IMR-90 (cell line): Measurements from ENCODE around the gene DCTN1. TPM values are rescaled to one million over a fixed set of nuclear protein-coding genes. Genes with fewer than 3 reads are reported as not detected.

ENCODE experiments used
- ATAC-seq: fragments of 200-7000 bp; cut with Tn5 transposase; 2 replicates; pipeline ENCODE4 v1.9.1; 2020; ENCODE audit warnings: low read depth, mild to moderate bottlenecking, moderate library complexity
- BruUV-seq: library from RNA; stranded (reverse); fragments of 400-500 nt; replicated peaks from 2 replicates; lab custom pipeline; 2021; lab: Mats Ljungman, UMichigan
- CTCF ChIA-PET: fragments of 300-600 bp; formaldehyde crosslinking; extraction: SDS; loops from one replicate; lab custom pipeline; 2021; ENCODE audit warnings: antibody characterized with exemption; lab: Yijun Ruan, JAX
- POLR2A ChIA-PET: fragments of 300-600 bp; sonication (Branson Sonifier 250); formaldehyde crosslinking; loops from one replicate; lab custom pipeline; 2022; ENCODE audit warnings: antibody characterized with exemption; ENCODE audit not compliant: unreplicated experiment; lab: Charles Lee
- DNase-seq: peaks from one replicate; pipeline ENCODE4 v3.0.0; 2013
- H2AFZ ChIP-seq: replicated peaks from 2 replicates; pipeline ENCODE3; 2013; ENCODE audit warnings: low read length, mild to moderate bottlenecking; ENCODE audit not compliant: poor library complexity
- H2AK5ac ChIP-seq: 2 replicates; pipeline ENCODE4 v1.6.1; 2013; ENCODE audit warnings: low read depth, low read length, inconsistent platforms
- H2AK9ac ChIP-seq: replicated peaks from 2 replicates; pipeline ENCODE3; 2013; ENCODE audit warnings: mild to moderate bottlenecking, low read depth, low read length, moderate library complexity; ENCODE audit not compliant: poor library complexity
- H2BK120ac ChIP-seq: 2 replicates; pipeline ENCODE4 v1.6.1; 2013; ENCODE audit warnings: low read depth, low read length, inconsistent platforms
- H2BK15ac ChIP-seq: 3 replicates; pipeline ENCODE4 v1.6.1; 2013; ENCODE audit warnings: low read depth, low read length, inconsistent platforms
- H2BK20ac ChIP-seq: 2 replicates; pipeline ENCODE4 v1.6.1; 2013; ENCODE audit warnings: low read depth, mild to moderate bottlenecking, inconsistent platforms, low read length, moderate library complexity
- H2BK5ac ChIP-seq: 2 replicates; pipeline ENCODE4 v1.6.1; 2013; ENCODE audit warnings: mild to moderate bottlenecking, low read depth, low read length, inconsistent platforms; ENCODE audit not compliant: poor library complexity, severe bottlenecking
- H3K14ac ChIP-seq: replicated peaks from 2 replicates; pipeline ENCODE4 v1.6.1; 2013; ENCODE audit warnings: low read depth, low read length, inconsistent platforms
- H3K18ac ChIP-seq: 2 replicates; pipeline ENCODE4 v1.6.1; 2013; ENCODE audit warnings: low read depth, low read length, control low read depth
- H3K23ac ChIP-seq: 2 replicates; pipeline ENCODE4 v1.6.1; 2013; ENCODE audit warnings: low read depth, low read length, inconsistent platforms
- H3K27ac ChIP-seq: 2 replicates; pipeline ENCODE4 v1.5.1; 2013; ENCODE audit warnings: mild to moderate bottlenecking, control low read depth, low read length; ENCODE audit not compliant: insufficient read depth
- H3K27me3 ChIP-seq: 2 replicates; pipeline ENCODE4 v1.6.1; 2013; ENCODE audit warnings: low read length; ENCODE audit not compliant: control insufficient read depth, insufficient read depth
- H3K36me3 ChIP-seq: 2 replicates; pipeline ENCODE4 v1.6.1; 2013; ENCODE audit warnings: low read length, mixed read lengths; ENCODE audit not compliant: control insufficient read depth, insufficient read depth
- H3K4ac ChIP-seq: 2 replicates; pipeline ENCODE4 v1.6.1; 2013; ENCODE audit warnings: low read depth, low read length, inconsistent platforms
- H3K4me1 ChIP-seq: 2 replicates; pipeline ENCODE4 v1.6.1; 2013; ENCODE audit warnings: low read length, mixed read lengths; ENCODE audit not compliant: control insufficient read depth, insufficient read depth
- H3K4me2 ChIP-seq: 2 replicates; pipeline ENCODE4 v1.6.1; 2013; ENCODE audit warnings: low read depth, mild to moderate bottlenecking, control low read depth, low read length, moderate library complexity
- H3K4me3 ChIP-seq: 2 replicates; pipeline ENCODE4 v1.5.1; 2013; ENCODE audit warnings: low read depth, mild to moderate bottlenecking, control low read depth, low read length, moderate library complexity; ENCODE audit not compliant: insufficient read depth
- H3K56ac ChIP-seq: 2 replicates; pipeline ENCODE4 v1.6.1; 2013; ENCODE audit warnings: low read length, inconsistent platforms; ENCODE audit not compliant: insufficient read depth; ENCODE audit errors: extremely low read depth
- H3K79me1 ChIP-seq, 2 experiments: 2 replicates each; pipeline ENCODE4 v1.6.1; 2013; ENCODE audit warnings: low read length in 2 of 2, inconsistent platforms in 1 of 2, low read depth in 1 of 2
- H3K9ac ChIP-seq: 2 replicates; pipeline ENCODE4 v1.6.1; 2013; ENCODE audit warnings: low read depth, low read length, control low read depth
- H3K9me1 ChIP-seq: 2 replicates; pipeline ENCODE4 v1.6.1; 2013; ENCODE audit warnings: low read length, inconsistent platforms; ENCODE audit not compliant: insufficient read depth
- H3K9me3 ChIP-seq: 2 replicates; pipeline ENCODE4 v1.6.1; 2013; ENCODE audit warnings: low read length; ENCODE audit not compliant: control insufficient read depth, insufficient read depth
- H4K20me1 ChIP-seq: 2 replicates; pipeline ENCODE4 v1.6.1; 2013; ENCODE audit warnings: low read length, inconsistent platforms; ENCODE audit not compliant: insufficient read depth
- H4K5ac ChIP-seq: 2 replicates; pipeline ENCODE4 v1.6.1; 2013; ENCODE audit warnings: mild to moderate bottlenecking, low read depth, low read length, control low read depth
- H4K8ac ChIP-seq, 2 experiments: 2 replicates each; pipeline ENCODE4 v1.6.1; 2013; ENCODE audit warnings: low read depth in 2 of 2, low read length in 2 of 2, control low read depth in 1 of 2, inconsistent platforms in 1 of 2
- H4K91ac ChIP-seq: 2 replicates; pipeline ENCODE4 v1.6.1; 2013; ENCODE audit warnings: low read depth, low read length, inconsistent platforms; ENCODE audit not compliant: insufficient read depth
- FOS ChIP-seq: fragments of 150-350 bp; IDR thresholded peaks from 2 replicates; pipeline ENCODE4 v1.6.1; 2016; ENCODE audit warnings: low read depth, low read length
- MAFK ChIP-seq: IDR thresholded peaks from 2 replicates; pipeline ENCODE4 v1.6.1; 2012; ENCODE audit warnings: low read depth, low read length, improper control_type of control experiment
- MAZ ChIP-seq: IDR thresholded peaks from 2 replicates; pipeline ENCODE4 v1.6.1; 2012; ENCODE audit warnings: low read depth, mild to moderate bottlenecking, low read length, improper control_type of control experiment, moderate library complexity, borderline replicate concordance
- MXI1 ChIP-seq: IDR thresholded peaks from 2 replicates; pipeline ENCODE4 v1.6.1; 2012; ENCODE audit warnings: low read depth, mild to moderate bottlenecking, low read length, moderate library complexity, borderline replicate concordance
- NFE2L2 ChIP-seq: fragments of 150-350 bp; IDR thresholded peaks from 2 replicates; pipeline ENCODE4 v1.6.1; 2016; ENCODE audit warnings: low read depth, mild to moderate bottlenecking, low read length
- POLR2A ChIP-seq: IDR thresholded peaks from 2 replicates; pipeline ENCODE4 v1.6.1; 2012; ENCODE audit warnings: mild to moderate bottlenecking, low read depth, low read length
- SMC3 ChIP-seq: fragments of 150-350 bp; IDR thresholded peaks from 2 replicates; pipeline ENCODE4 v1.6.1; 2016; ENCODE audit warnings: low read depth, mild to moderate bottlenecking, antibody characterized with exemption, low read length, moderate library complexity
- dilution Hi-C: fragments of 300-500 bp; cut with HindIII; formaldehyde crosslinking; loops from one replicate; pipeline ENCODE4 v1.14.3; 2018; ENCODE audit warnings: low sequenced_read_pairs; ENCODE audit not compliant: unreplicated experiment
- in situ Hi-C: fragments of 300-500 bp; cut with MboI; formaldehyde crosslinking; loops from 3 replicates; pipeline ENCODE4 v1.14.3; 2019; ENCODE audit warnings: low sequenced_read_pairs, inconsistent platforms, mixed read lengths
- intact Hi-C: fragments of 100-400 bp; cut with micrococcal nuclease; formaldehyde crosslinking; loops from 2 replicates; pipeline ENCODE4 v1.10.0; 2022
- microRNA-seq, 2 experiments: library from miRNA; stranded (forward) in 1 of 2; unstranded in 1 of 2; fragments of 10-50 nt in 1 of 2; fragments of <30 nt in 1 of 2; gene quantifications in 1 of 2; microRNA quantifications in 1 of 2; one replicate each; pipeline versions ENCODE3 to v1.1.0; 2013 to 2020; ENCODE audit not compliant: insufficient read depth in 1 of 2, insufficient read length in 1 of 2, unreplicated experiment in 1 of 2
- polyA plus RNA-seq, 3 experiments: library from polyadenylated mRNA; depleted of rRNA; stranded (reverse); fragments of >200 nt; gene quantifications; 2 replicates each; pipeline ENCODE4 v1.2.3, GENCODE V29; 2012; ENCODE audit warnings: low replicate concordance in 1 of 3
- small RNA-seq, 5 experiments: library from RNA; depleted of rRNA; stranded (forward); fragments of <200 nt; gene quantifications; one replicate each; pipeline ENCODE3, GENCODE V24; 2012
- total RNA-seq: library from RNA; depleted of rRNA; stranded (reverse); fragments of >200 nt; gene quantifications from 2 replicates; pipeline ENCODE4 v1.2.3, GENCODE V29; 2012; rRNA removed

The DCTN1 gene
- total and polyA plus RNA-seq, 2 of the 4 experiments (the other 2 are of a cell fraction) = 136 to 204 TPM

GRCh38 chr2:74312913-74313312 is 67.2 kb downstream of the DCTN1 start:
- Histone ChIP-seq H3K4me1 (no peaks in the 10 kb centered on the region), H2AK9ac (no peak overlapping the region), H4K5ac (no peak overlapping the region), H3K4ac (no peak overlapping the region), H4K91ac (no peak overlapping the region), H2AFZ (no peak overlapping the region), H3K18ac (no peak overlapping the region), H3K27me3 (peaks cover 19% of the 10 kb centered on the region), H3K9me3 (no peaks in the 10 kb centered on the region), H3K9ac (no peak overlapping the region), H2AK5ac (no peak overlapping the region), H4K8ac (no peak overlapping the region), H3K23ac (no peak overlapping the region), H3K56ac (no peak overlapping the region), H4K20me1 (no peaks in the 10 kb centered on the region), H3K36me3 (no peaks in the 10 kb centered on the region), H2BK120ac (no peak overlapping the region), H3K27ac (no peak overlapping the region), H2BK15ac (no peak overlapping the region), H2BK20ac (no peak overlapping the region), H3K14ac (no peak overlapping the region), H3K4me2 (no peak overlapping the region), H2BK5ac (no peak overlapping the region), H3K79me1 (no peaks in the 10 kb centered on the region), H3K4me3 (no peak overlapping the region), H3K9me1 (no peaks in the 10 kb centered on the region)
- BruUV-seq = no TSS peak
- no peak for DNase-seq
- intact Hi-C loops (no loop called here), in situ Hi-C loops (no loop called here), dilution Hi-C loops (no loop called here)
- POLR2A ChIA-PET = no interaction called here
- no peak for ATAC-seq
- CTCF ChIA-PET = no interaction called here
- TF ChIP-seq SMC3 = no peak
- TF ChIP-seq MAZ = no peak
- TF ChIP-seq MAFK = no peak
- no peak for TF ChIP-seq POLR2A
- no peak for TF ChIP-seq MXI1
- TF ChIP-seq FOS = no peak
- no peak for TF ChIP-seq NFE2L2

Small RNAs within 50 kb of the gene (microRNA-seq; reads per million reads assigned to microRNA genes)
- not detected for gene RNU6-542P (ENCODE audit: insufficient read depth, insufficient read length)
- gene TAF13P2 (ENCODE audit: insufficient read depth, insufficient read length) = not detected

Small RNAs within 50 kb of the gene (small RNA-seq; reads per million reads assigned to genes)
- gene RNU6-542P (0 reads per million in 5 experiments), gene TAF13P2 (0 to 0.04 (median 0) reads per million in 5 experiments)

Other genes starting within 250 kb of the DCTN1 start
- gene BOLA3, start 232.4 kb downstream of the DCTN1 start, total RNA-seq = 13.3 and 36.4 TPM in 2 replicates
- gene BOLA3, start 232.4 kb downstream of the DCTN1 start, polyA plus RNA-seq (2012; rRNA removed) = 39.5 and 46.5 TPM in 2 replicates
- 60.8 and 105 TPM in 2 replicates for gene MOB1A, start 201.4 kb downstream of the DCTN1 start, total RNA-seq
- gene MOB1A, start 201.4 kb downstream of the DCTN1 start, polyA plus RNA-seq (2012; rRNA removed) = 15.4 and 21.0 TPM in 2 replicates
- gene MTHFD2, start 181.7 kb downstream of the DCTN1 start, total RNA-seq = 122 and 136 TPM in 2 replicates
- gene MTHFD2, start 181.7 kb downstream of the DCTN1 start, polyA plus RNA-seq (2012; rRNA removed) = 53.5 and 66.8 TPM in 2 replicates
- gene SLC4A5, start 36.9 kb downstream of the DCTN1 start, total RNA-seq = 0.18 TPM in 1 of 2 replicates, not detected in the other
- 0.20 and 0.22 TPM in 2 replicates for gene SLC4A5, start 36.9 kb downstream of the DCTN1 start, polyA plus RNA-seq (2012; rRNA removed)
- under 0.01 and 0.18 TPM in 2 replicates for gene C2orf81, start 41.3 kb upstream of the DCTN1 start, total RNA-seq
- gene C2orf81, start 41.3 kb upstream of the DCTN1 start, polyA plus RNA-seq (2012; rRNA removed) = 0.26 and 0.74 TPM in 2 replicates
- gene WDR54, start 41.4 kb upstream of the DCTN1 start, total RNA-seq = 43.6 and 57.2 TPM in 2 replicates
- gene WDR54, start 41.4 kb upstream of the DCTN1 start, polyA plus RNA-seq (2012; rRNA removed) = 47.2 and 47.9 TPM in 2 replicates
- 9.4 and 11.1 TPM in 2 replicates for gene RTKN, start 61.6 kb upstream of the DCTN1 start, total RNA-seq
- gene RTKN, start 61.6 kb upstream of the DCTN1 start, polyA plus RNA-seq (2012; rRNA removed) = 19.7 and 22.3 TPM in 2 replicates
- 4.5 and 5.3 TPM in 2 replicates for gene INO80B, start 74.8 kb upstream of the DCTN1 start, total RNA-seq
- gene INO80B, start 74.8 kb upstream of the DCTN1 start, polyA plus RNA-seq (2012; rRNA removed) = 9.2 and 10.5 TPM in 2 replicates
- gene WBP1, start 78.1 kb upstream of the DCTN1 start, total RNA-seq = 22.2 and 22.9 TPM in 2 replicates
- gene WBP1, start 78.1 kb upstream of the DCTN1 start, polyA plus RNA-seq (2012; rRNA removed) = 78.5 and 89.3 TPM in 2 replicates
- gene MOGS, start 85.1 kb upstream of the DCTN1 start, total RNA-seq = 17.8 and 21.0 TPM in 2 replicates
- gene MOGS, start 85.1 kb upstream of the DCTN1 start, polyA plus RNA-seq (2012; rRNA removed) = 45.9 and 48.4 TPM in 2 replicates
- 5.2 and 6.7 TPM in 2 replicates for gene MRPL53, start 92.4 kb upstream of the DCTN1 start, total RNA-seq
- gene MRPL53, start 92.4 kb upstream of the DCTN1 start, polyA plus RNA-seq (2012; rRNA removed) = 39.0 and 51.9 TPM in 2 replicates
- 6.1 and 8.4 TPM in 2 replicates for gene CCDC142, start 102.7 kb upstream of the DCTN1 start, total RNA-seq
- gene CCDC142, start 102.7 kb upstream of the DCTN1 start, polyA plus RNA-seq (2012; rRNA removed) = 11.1 and 14.0 TPM in 2 replicates
- 6.3 and 9.2 TPM in 2 replicates for gene TTC31, start 102.8 kb upstream of the DCTN1 start, total RNA-seq
- 18.8 and 20.5 TPM in 2 replicates for gene TTC31, start 102.8 kb upstream of the DCTN1 start, polyA plus RNA-seq (2012; rRNA removed)
- gene LBX2, start 119.3 kb upstream of the DCTN1 start, total RNA-seq = 0.18 and 0.56 TPM in 2 replicates
- 0.62 and 0.66 TPM in 2 replicates for gene LBX2, start 119.3 kb upstream of the DCTN1 start, polyA plus RNA-seq (2012; rRNA removed)
- gene PCGF1, start 127.4 kb upstream of the DCTN1 start, total RNA-seq = 29.2 and 31.4 TPM in 2 replicates
- gene PCGF1, start 127.4 kb upstream of the DCTN1 start, polyA plus RNA-seq (2012; rRNA removed) = 23.4 and 28.7 TPM in 2 replicates
- gene TLX2, start 134.1 kb upstream of the DCTN1 start, total RNA-seq = not detected in 2 replicates
- gene TLX2, start 134.1 kb upstream of the DCTN1 start, polyA plus RNA-seq (2012; rRNA removed) = not detected in 2 replicates
- gene DQX1, start 145.9 kb upstream of the DCTN1 start, total RNA-seq = not detected in 2 replicates
- gene DQX1, start 145.9 kb upstream of the DCTN1 start, polyA plus RNA-seq (2012; rRNA removed) = 0.07 and 0.14 TPM in 2 replicates
- gene AUP1, start 149.4 kb upstream of the DCTN1 start, total RNA-seq = 45.8 and 47.5 TPM in 2 replicates
- gene AUP1, start 149.4 kb upstream of the DCTN1 start, polyA plus RNA-seq (2012; rRNA removed) = 100.0 and 104 TPM in 2 replicates
- gene HTRA2, start 149.6 kb upstream of the DCTN1 start, total RNA-seq = 28.1 and 34.2 TPM in 2 replicates
- 23.6 and 25.9 TPM in 2 replicates for gene HTRA2, start 149.6 kb upstream of the DCTN1 start, polyA plus RNA-seq (2012; rRNA removed)
- 14.2 and 17.9 TPM in 2 replicates for gene LOXL3, start 173.6 kb upstream of the DCTN1 start, total RNA-seq
- gene LOXL3, start 173.6 kb upstream of the DCTN1 start, polyA plus RNA-seq (2012; rRNA removed) = 21.8 and 23.4 TPM in 2 replicates
- gene DOK1, start 174.4 kb upstream of the DCTN1 start, total RNA-seq = 12.2 and 15.4 TPM in 2 replicates
- gene DOK1, start 174.4 kb upstream of the DCTN1 start, polyA plus RNA-seq (2012; rRNA removed) = 17.5 and 17.6 TPM in 2 replicates